OCI-LY7 (cell line): ENCODE measurements around the gene DLX2. TPM values are rescaled to one million over a fixed set of nuclear protein-coding genes. Genes with fewer than 3 reads are reported as not detected.
A peak's percentile ranks its signal among the peaks of the same experiment; 100 is the strongest.

Experiments used
- BruUV-seq: library from RNA; stranded (reverse); fragments of 400-500 nt; replicated peaks from 2 replicates; lab custom pipeline; 2021; lab: Mats Ljungman, UMichigan
- CTCF ChIA-PET: fragments of 300-600 bp; sonication (Branson Sonifier 250); formaldehyde crosslinking; loops from one replicate; lab custom pipeline; 2022; ENCODE audit warnings: antibody characterized with exemption; ENCODE audit not compliant: unreplicated experiment; lab: Charles Lee
- POLR2A ChIA-PET: fragments of 300-600 bp; sonication (Branson Sonifier 250); formaldehyde crosslinking; loops from one replicate; lab custom pipeline; 2022; ENCODE audit warnings: antibody characterized with exemption; lab: Charles Lee
- DNase-seq: peaks from one replicate; pipeline ENCODE4 v3.0.0-alpha.2; 2015; ENCODE audit warnings: low spot score
- H2AFZ ChIP-seq: fragments of 200-600 bp; sonication (generic), shearing (Covaris generic); 2 replicates; pipeline ENCODE4 v1.6.1; 2014; ENCODE audit warnings: mild to moderate bottlenecking, antibody characterized with exemption, low read length, moderate library complexity
- H3K27ac ChIP-seq: fragments of 200-600 bp; sonication (generic); 2 replicates; pipeline ENCODE4 v1.5.1; 2014; ENCODE audit warnings: mixed run types, low read depth, mild to moderate bottlenecking, moderate library complexity, low read length, inconsistent platforms; ENCODE audit not compliant: poor library complexity, severe bottlenecking
- H3K36me3 ChIP-seq: fragments of 200-600 bp; sonication (generic); 2 replicates; pipeline ENCODE4 v1.6.1; 2014; ENCODE audit warnings: mild to moderate bottlenecking, antibody characterized with exemption, low read length, moderate library complexity, mixed read lengths; ENCODE audit not compliant: insufficient read depth
- H3K4me1 ChIP-seq: fragments of 200-600 bp; sonication (generic); 2 replicates; pipeline ENCODE4 v1.5.1; 2014; ENCODE audit warnings: mild to moderate bottlenecking, low read length; ENCODE audit not compliant: insufficient read depth, poor library complexity, severe bottlenecking
- H3K4me2 ChIP-seq: fragments of 200-600 bp; sonication (generic); 2 replicates; pipeline ENCODE4 v1.6.1; 2014; ENCODE audit warnings: mild to moderate bottlenecking, low read length
- H3K4me3 ChIP-seq: fragments of 200-600 bp; sonication (generic); 2 replicates; pipeline ENCODE4 v1.5.1; 2014; ENCODE audit warnings: mild to moderate bottlenecking, low read depth, low read length; ENCODE audit not compliant: poor library complexity, severe bottlenecking
- H3K79me2 ChIP-seq: fragments of 200-600 bp; sonication (generic); 2 replicates; pipeline ENCODE4 v1.6.1; 2016; ENCODE audit warnings: low read depth, mild to moderate bottlenecking, low read length, moderate library complexity, mixed read lengths; ENCODE audit not compliant: insufficient read depth
- H3K9me2 ChIP-seq: fragments of 200-600 bp; sonication (generic); 2 replicates; pipeline ENCODE4 v1.6.1; 2016; ENCODE audit warnings: mild to moderate bottlenecking, low read length, mixed read lengths; ENCODE audit not compliant: insufficient read depth
- H3K9me3 ChIP-seq: fragments of 200-600 bp; sonication (generic); 2 replicates; pipeline ENCODE4 v1.6.1; 2014; ENCODE audit warnings: mild to moderate bottlenecking, mixed run types, low read length, mixed read lengths
- H4K20me1 ChIP-seq: fragments of 200-600 bp; sonication (generic); 2 replicates; pipeline ENCODE4 v1.6.1; 2014; ENCODE audit warnings: mild to moderate bottlenecking, antibody characterized with exemption, low read length, moderate library complexity, mixed read lengths; ENCODE audit not compliant: insufficient read depth
- CTCF ChIP-seq: fragments of 200-600 bp; sonication (generic); conservative IDR thresholded peaks from 2 replicates; pipeline ENCODE4 v1.5.1; 2014; ENCODE audit warnings: mild to moderate bottlenecking, antibody characterized with exemption, low read length, moderate library complexity, mixed read lengths
- EZH2phosphoT487 ChIP-seq: fragments of 200-600 bp; sonication (generic); IDR thresholded peaks from 2 replicates; pipeline ENCODE4 v1.6.1; 2018; ENCODE audit warnings: low read depth, borderline replicate concordance, mild to moderate bottlenecking, mixed run types, antibody characterized with exemption, low read length, moderate library complexity, mixed read lengths
- intact Hi-C: fragments of 100-400 bp; cut with micrococcal nuclease; formaldehyde crosslinking; loops from one replicate; pipeline ENCODE4 v1.10.0; 2022; ENCODE audit not compliant: unreplicated experiment
- total RNA-seq, 2 experiments: library from RNA; depleted of rRNA in 1 of 2; stranded (reverse); fragments of >200 nt in 1 of 2; shearing (Covaris generic) in 1 of 2; gene quantifications; 2 replicates each; pipeline ENCODE4 v1.2.3, GENCODE V29; 2014 to 2022

Gene DLX2
- total RNA-seq, 2 experiments from 2014 or later = 0.22 TPM; not detected in 1

DNA sequence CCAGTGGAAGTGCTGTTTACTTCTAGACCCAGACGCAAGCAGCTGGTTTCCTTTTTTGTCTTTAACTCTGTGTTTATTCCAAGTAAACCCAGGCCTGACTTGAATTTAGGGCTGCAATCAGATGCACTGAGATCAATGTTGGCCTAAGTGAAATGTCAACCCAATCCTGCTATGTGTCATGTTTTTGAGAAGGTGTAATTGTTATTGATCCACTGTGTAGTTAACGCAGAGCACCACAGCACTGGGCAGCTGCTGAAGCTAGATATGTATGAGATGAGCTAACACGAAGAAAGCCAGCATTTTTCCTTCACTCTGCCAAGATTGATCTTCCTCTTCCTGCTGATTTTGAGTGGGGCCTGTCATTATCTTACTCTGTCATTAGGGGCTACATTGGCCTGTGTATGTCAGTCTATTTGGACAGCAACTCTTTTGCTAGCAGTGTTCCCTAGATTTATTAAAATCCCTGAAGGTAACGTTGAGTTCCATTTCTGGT is 36.3 kb downstream of the DLX2 start:
- no peak overlapping the region for H3K4me2 ChIP-seq
- no peaks in the 10 kb centered on the region for H3K9me2 ChIP-seq
- no peaks in the 10 kb centered on the region for H3K79me2 ChIP-seq
- H3K9me3 ChIP-seq = no peaks in the 10 kb centered on the region
- CTCF ChIA-PET = no interaction called here
- H3K27ac ChIP-seq = no peak overlapping the region
- no peaks in the 10 kb centered on the region for H3K36me3 ChIP-seq
- intact Hi-C loops = no loop called here
- H2AFZ ChIP-seq = no peak overlapping the region
- H3K4me3 ChIP-seq = no peak overlapping the region
- BruUV-seq = no TSS peak
- TF ChIP-seq CTCF = no peak
- no peak for TF ChIP-seq EZH2phosphoT487
- no peaks in the 10 kb centered on the region for H3K4me1 ChIP-seq
- no peaks in the 10 kb centered on the region for H4K20me1 ChIP-seq
- no peak for DNase-seq
- POLR2A ChIA-PET = interaction anchor here (0.6 to 0.7 kb wide), 2 partner anchors 103 to 1965 kb away, joined by 3 to 7 read pairs; no protein-coding TSS in a partner anchor

DNA sequence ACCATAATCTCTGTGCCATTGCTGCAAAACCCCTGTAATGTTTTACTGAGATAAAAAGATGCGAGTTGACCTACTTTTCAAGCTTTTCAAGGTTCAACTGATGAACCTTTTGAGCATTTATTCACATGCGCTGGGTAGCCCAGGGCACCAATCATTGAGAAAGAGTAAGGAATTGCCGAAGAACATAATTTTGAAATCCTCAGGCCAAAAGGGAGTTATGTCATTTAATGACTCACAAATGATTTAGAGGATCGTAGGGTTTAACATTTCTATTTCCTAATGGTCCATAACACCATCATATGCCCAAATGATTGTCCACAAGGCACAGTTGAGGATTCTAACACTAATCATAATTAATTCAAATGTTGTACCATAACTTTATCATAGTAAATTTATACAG is 37.6 kb downstream of the DLX2 start:
- ChIA-PET POLR2A (no interaction called here), CTCF (no interaction called here)
- Histone ChIP-seq H3K9me2 (no peaks in the 10 kb centered on the region), H3K9me3 (no peaks in the 10 kb centered on the region), H3K4me2 (no peak overlapping the region), H3K79me2 (no peaks in the 10 kb centered on the region), H3K4me1 (no peaks in the 10 kb centered on the region), H3K4me3 (no peak overlapping the region), H3K36me3 (no peaks in the 10 kb centered on the region), H2AFZ (no peak overlapping the region), H3K27ac (no peak overlapping the region), H4K20me1 (no peaks in the 10 kb centered on the region)
- TF ChIP-seq EZH2phosphoT487 (no peak), CTCF (no peak)
- BruUV-seq = TSS peak; percentile 33
- DNase-seq = no peak
- intact Hi-C loops = no loop called here

DNA sequence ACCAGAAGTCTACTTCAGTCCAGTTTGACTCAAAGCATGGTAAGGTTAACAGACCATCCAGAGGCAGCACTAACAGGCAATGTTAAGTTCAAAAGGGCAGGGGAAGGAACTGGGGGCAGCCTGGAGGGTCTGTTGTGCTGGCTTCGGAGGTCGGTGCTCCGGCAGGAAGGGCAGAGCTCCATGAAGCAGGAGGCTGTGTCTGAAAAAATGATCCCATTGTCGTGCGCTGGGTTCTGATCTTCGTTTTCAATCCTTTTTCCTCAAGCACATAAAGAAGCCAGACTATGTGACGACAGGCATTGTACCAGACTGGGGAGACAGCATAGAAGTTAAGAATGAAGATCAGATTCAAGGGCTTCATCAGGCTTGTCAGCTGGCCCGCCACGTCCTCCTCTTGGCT is 39.3 kb downstream of the DLX2 start:
- CTCF ChIA-PET = no interaction called here
- Histone ChIP-seq H3K4me3 (no peak overlapping the region), H3K27ac (no peak overlapping the region), H3K79me2 (no peaks in the 10 kb centered on the region), H3K36me3 (no peaks in the 10 kb centered on the region), H3K9me2 (no peaks in the 10 kb centered on the region), H4K20me1 (no peaks in the 10 kb centered on the region), H3K4me2 (no peak overlapping the region), H2AFZ (no peak overlapping the region), H3K4me1 (no peaks in the 10 kb centered on the region), H3K9me3 (no peaks in the 10 kb centered on the region)
- no TSS peak for BruUV-seq
- intact Hi-C loops = no loop called here
- POLR2A ChIA-PET = interaction anchor here (1.0 to 1.4 kb wide), 3 partner anchors 9 to 170 kb away, joined by 3 to 5 read pairs (median 3); partner anchors contain the start of gene SLC25A12
- DNase-seq = no peak
- TF ChIP-seq CTCF (no peak), EZH2phosphoT487 (no peak)
